GM18907 (cell line): ENCODE results near the gene AOC1.
"Not testable (repeated sequence)": the region's sequence is repeated elsewhere in the genome, so short reads cannot be mapped to it uniquely, and the experiment has no call there.

Experiments used
- ATAC-seq: cut with Tn5 transposase; IDR thresholded peaks from one replicate; pipeline ENCODE4 v1.9.1; 2021; ENCODE audit warnings: mild to moderate bottlenecking, moderate library complexity; ENCODE audit not compliant: unreplicated experiment

AOC1 gene, protein sequence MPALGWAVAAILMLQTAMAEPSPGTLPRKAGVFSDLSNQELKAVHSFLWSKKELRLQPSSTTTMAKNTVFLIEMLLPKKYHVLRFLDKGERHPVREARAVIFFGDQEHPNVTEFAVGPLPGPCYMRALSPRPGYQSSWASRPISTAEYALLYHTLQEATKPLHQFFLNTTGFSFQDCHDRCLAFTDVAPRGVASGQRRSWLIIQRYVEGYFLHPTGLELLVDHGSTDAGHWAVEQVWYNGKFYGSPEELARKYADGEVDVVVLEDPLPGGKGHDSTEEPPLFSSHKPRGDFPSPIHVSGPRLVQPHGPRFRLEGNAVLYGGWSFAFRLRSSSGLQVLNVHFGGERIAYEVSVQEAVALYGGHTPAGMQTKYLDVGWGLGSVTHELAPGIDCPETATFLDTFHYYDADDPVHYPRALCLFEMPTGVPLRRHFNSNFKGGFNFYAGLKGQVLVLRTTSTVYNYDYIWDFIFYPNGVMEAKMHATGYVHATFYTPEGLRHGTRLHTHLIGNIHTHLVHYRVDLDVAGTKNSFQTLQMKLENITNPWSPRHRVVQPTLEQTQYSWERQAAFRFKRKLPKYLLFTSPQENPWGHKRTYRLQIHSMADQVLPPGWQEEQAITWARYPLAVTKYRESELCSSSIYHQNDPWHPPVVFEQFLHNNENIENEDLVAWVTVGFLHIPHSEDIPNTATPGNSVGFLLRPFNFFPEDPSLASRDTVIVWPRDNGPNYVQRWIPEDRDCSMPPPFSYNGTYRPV

GRCh38 chr7:150852371-150852905, at the start of gene AOC1:
TSS of gene AOC1 (plus strand) at chr7:150852517. CDS start at chr7:150856471, 3,954 bp downstream.
- ATAC-seq, result no peak

DNA sequence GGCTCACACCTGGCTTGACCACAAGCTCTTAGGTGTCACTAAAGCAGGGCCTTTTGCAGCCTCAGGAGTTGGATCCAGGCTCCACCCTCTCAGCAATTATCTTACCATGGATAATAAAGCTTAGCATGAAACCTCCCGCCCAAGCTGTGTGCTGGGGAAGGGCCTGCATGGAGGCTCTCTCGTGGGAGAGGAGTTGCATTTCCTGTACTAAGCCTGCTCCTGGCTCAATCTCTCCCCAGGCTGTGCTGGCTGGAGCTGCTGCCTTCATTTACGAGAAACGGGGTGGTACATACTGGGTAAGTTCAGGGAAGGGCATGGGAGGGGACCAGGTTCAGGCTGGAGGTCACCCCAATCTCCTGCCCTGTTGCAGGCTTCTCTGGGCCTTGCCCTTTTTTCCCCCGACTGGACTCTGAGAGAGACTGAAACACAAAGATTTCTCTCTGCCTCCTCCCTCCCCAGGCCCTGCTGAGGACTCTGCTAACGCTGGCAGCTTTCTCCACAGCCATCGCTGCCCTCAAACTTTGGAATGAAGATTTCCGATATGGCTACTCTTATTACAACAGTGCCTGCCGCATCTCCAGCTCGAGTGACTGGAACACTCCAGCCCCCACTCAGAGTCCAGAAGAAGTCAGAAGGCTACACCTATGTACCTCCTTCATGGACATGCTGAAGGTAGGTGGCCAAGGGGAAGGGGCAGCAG, 49.0 kb upstream of the AOC1 start:
- no peak for ATAC-seq

GRCh38 chr7:150804802-150805201, 47.5 kb upstream of the AOC1 start:
- no peak for ATAC-seq

DNA sequence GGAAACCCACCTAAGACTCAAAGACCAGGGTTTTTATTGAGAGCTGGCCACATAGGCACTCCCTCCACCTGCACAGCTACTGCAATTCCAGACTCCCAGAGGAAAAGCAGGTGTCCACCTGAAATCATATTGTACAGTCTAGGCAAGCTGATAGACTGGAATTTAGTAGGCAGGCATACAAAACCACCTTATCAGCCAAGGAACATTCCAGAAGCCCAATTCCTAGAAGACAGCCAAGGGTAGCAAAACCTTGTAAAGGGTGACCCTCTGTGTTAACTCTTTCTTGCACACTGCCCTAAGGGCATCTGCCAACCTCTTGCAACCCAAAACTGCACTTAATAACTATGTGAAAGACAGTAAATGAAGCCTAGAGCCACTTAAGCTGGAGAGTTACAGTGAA, 46.5 kb upstream of the AOC1 start:
- ATAC-seq, result no peak

- no peak for ATAC-seq
These were observed 45.9 kb upstream of the AOC1 start for GRCh38 chr7:150806454-150806853.

DNA sequence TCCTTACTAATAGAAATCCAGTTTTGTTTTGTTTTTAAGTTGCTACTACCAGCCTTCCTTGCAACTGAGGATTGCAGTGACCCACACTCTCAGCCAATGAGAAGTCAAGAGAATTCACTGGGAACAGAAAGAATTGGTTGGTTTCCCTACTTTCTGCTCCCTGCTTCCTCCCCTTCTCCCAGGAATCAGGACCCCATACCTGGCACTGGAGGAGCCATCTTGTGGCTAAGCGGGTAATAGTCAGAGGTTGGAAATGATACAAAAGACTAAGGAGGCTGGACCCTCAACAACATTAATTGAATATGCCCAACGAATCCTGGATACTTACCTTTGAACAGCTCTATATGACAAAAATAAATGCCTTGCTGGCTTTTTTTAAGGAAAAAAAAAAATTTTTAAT, 45.5 kb upstream of the AOC1 start:
- ATAC-seq, result no peak

DNA sequence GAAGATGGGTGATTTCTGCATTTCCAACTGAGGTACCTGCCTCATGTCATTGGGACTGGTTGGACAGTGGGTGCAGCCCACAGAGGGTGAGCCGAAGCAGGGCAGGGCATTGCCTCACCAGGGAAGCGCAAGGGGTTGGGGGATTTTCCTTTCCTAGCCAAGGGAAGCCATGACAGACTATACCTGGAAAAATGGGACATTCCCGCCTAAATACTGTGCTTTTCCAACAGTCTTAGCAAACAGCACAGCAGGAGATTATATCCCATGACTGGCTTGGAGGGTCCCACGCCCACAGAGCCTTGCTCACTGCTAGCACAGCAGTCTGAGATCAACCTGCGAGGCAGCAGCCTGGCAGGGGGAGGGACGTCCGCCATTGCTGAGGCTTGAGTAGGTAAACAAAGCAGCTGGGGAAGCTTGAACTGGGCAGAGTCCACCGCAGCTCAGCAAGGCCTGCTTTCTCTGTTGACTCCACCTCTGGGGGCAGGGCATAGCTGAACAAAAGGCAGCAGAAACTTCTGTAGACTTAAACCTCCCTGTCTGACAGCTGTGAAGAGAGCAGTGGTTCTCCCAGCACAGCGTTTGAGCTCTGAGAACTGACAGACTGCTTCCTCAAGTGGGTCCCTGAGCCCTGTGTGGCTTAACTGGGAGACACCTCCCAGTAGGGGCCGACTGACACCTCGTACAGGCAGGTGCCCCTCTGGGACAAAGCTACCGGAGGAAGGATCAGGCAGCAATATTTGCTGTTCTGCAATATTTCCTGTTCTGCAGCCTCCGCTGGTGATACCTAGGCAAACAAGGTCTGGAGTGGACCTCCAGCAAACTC, 44.5 kb upstream of the AOC1 start:
- not testable (repeated sequence) for ATAC-seq

DNA sequence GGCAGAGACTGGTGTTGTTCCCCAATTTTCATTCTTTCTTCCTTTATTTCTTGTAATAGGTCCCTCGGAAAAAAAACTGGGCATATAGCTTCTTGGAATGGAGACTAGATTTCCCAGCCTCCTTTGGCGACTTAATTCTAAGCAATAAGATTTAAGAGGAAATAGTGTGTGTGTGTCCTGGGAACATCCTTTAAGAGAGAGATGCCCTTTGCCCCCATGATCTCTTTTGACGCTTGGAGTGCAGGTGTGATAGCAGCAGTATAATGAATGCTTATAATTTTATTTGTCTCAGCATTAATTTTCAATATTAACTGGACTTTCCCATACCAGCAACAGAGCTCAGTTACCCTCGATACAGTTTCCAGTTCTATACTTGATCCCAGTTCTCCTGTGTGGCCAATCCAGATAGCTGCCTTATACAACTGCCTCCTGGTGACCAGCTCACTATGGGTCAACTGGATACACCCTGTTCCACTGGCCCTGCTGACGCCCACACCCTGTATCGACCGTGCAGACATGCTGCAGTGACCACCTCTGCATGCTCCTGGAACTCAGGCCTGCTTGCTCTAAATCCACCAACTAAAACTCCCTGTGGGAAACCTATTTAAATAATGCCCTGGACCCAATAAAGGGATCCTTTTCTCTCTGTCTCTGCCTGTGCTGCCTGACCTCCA, 37.9 kb upstream of the AOC1 start:
- ATAC-seq, result no peak

DNA sequence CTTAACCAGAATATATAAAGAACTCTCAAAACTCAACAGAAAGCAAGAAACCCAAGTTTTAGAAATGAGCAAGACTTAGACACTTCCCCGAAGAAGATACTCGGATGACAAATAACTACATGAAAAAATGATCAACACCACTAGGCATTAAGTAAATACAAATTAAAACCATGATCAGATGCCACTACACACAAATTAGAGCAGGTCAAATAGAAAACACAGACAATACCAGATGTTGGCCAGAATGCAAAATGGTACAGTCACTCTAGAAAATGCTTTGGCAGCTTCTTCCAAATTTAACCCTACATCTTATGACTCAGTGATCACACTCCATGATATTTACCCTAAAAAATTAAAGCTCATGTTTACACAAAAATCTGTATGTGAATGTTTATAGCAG, 33.3 kb upstream of the AOC1 start:
- ATAC-seq, result no peak

DNA sequence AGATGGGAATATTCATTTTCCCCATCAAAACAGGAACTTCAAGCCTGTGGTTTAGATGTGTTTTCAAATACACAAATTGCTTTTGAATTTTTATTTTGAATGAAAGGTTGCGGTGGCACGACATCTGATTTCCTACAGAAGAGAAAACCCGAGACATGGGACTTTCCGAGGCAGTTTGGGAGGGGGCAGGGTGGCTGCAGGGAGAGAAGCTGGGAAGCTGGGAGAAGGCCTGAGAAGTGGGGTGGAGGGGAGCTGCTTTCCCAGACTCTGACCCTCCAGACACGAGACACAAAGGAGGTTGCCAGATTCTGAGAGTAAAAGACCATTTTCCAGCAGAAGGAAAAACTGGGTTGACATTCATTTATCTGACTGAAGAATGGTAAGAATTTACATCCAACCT, 32.2 kb upstream of the AOC1 start:
- no peak for ATAC-seq

GRCh38 chr7:150820578-150821198, 31.6 kb upstream of the AOC1 start:
- no peak for ATAC-seq

GRCh38 chr7:150823043-150823442, 29.3 kb upstream of the AOC1 start:
- no peak for ATAC-seq

- ATAC-seq, result no peak
These were observed 28.7 kb upstream of the AOC1 start for GRCh38 chr7:150823484-150824126.

DNA sequence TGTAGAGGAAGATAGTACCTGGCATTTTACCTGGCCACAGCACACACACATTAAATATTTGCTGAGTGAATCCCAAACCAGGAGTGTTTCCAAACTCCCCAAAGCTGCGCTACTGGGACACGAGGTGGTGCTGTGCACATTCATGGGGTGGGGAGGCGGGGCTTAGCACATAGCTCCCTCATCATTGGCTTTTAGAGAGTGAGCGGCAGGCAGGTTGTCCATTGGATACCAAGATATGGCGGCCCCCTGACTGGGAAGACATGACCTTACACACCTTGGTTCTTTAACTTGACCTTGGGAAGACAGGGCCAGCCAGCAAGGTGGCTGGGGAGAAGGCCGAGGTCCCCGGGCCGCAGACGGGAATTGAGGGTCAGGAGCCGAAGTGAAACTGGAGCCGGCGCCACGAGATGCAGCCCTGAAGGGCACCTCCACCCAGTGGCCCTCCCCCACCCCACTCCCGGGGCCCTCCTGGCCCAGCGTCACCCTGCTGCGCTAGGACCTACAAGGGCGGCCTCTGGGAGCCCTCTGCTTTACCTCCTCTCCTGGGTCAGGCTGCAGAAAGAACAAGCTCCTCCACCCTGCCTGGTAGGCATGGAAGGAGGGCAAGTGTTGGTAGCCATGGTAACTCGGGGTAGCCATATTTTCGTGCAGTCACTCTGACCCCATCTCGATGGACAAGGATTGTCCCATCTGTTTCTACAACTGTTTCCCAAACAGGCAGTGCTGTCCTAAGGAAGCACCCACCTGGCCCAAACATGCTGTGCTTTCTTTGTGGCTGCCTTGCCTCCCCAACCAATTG, 27.7 kb upstream of the AOC1 start:
- ATAC-seq, result no peak

DNA sequence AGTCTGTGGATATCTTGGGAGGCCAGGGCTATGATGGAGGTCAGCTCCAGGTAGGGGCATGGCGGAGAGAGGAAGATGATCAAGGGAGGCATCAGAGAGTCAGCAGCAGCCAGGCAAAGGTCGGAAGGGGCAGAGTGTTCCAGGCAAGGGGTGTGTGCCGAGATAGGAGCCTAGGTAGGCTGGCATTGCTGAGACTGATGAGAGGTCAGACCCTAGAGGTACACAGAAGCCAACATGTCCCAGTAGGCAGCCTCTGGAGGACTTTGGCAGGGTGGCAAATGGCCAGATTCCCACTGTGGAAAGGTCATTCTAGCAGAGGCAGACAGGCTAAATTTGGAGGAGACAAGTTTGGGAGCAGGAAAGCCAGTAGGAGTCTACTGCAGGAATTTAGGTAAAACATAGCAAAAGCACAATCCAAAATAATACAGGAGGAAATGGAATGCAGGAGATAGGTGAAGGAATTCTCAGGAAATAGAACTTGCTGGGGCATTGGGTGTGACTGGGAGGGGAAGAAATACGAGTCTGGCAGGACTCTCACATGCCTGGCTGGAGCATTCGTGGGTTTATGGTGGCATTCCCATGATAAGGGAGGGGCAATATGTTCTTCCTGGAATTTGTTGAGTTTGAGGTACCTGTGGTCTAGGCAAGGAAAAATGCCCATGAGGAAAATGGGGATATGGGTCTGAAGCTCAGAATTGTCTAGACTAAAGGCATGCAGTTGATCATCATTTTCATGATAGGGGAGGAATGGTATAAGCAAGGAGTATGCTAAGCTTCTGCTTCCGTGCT, 26.1 kb upstream of the AOC1 start:
- no peak for ATAC-seq

DNA sequence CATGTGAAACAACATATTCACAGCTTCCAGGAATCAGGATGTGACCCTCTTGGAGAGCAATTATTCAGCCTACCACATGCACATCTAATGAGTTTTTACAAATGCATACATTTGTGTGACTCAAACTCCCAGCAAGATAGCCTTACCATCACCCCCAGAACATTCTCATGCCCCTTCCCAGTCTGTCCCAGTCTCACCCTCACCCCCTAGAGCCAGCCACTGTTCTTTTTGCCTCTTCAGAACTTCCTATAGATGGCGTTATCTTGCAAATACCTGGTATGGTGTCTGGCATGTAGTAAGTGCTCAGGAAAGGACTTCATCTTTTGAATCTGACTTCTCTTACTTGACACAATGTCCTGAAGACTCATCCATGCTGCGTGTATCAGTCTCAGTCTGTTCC, 23.9 kb upstream of the AOC1 start:
- ATAC-seq, result no peak

DNA sequence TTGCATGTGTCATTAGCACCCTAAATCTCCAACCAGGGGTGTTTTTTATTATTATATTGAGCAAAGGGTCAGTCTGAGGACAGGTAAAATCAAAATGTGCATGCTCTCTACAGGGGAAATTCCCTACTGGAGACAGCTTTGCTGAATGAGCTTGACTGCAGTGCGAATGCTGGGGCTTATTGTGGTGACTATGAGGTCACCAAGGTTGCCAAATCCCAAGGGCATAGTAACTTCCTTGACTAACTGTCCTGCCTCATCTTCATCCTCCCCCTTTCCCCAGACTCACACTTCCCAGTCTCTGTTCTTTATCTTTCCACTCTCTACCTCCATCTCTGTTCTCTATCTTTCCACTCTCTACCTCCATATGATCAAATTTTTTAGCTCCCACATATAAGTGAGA, 22.9 kb upstream of the AOC1 start:
- ATAC-seq, result no peak
